ENCODE measurements around the gene ARNT2. TPM values are rescaled to one million over a fixed set of nuclear protein-coding genes. Genes with fewer than 3 reads are reported as not detected.

Gene ARNT2
- total RNA-seq, 5 donors from 2014 or later (not counting 1 experiment from before 2014, with no cell fraction given) = 0.18 TPM; not detected in 4

DNA sequence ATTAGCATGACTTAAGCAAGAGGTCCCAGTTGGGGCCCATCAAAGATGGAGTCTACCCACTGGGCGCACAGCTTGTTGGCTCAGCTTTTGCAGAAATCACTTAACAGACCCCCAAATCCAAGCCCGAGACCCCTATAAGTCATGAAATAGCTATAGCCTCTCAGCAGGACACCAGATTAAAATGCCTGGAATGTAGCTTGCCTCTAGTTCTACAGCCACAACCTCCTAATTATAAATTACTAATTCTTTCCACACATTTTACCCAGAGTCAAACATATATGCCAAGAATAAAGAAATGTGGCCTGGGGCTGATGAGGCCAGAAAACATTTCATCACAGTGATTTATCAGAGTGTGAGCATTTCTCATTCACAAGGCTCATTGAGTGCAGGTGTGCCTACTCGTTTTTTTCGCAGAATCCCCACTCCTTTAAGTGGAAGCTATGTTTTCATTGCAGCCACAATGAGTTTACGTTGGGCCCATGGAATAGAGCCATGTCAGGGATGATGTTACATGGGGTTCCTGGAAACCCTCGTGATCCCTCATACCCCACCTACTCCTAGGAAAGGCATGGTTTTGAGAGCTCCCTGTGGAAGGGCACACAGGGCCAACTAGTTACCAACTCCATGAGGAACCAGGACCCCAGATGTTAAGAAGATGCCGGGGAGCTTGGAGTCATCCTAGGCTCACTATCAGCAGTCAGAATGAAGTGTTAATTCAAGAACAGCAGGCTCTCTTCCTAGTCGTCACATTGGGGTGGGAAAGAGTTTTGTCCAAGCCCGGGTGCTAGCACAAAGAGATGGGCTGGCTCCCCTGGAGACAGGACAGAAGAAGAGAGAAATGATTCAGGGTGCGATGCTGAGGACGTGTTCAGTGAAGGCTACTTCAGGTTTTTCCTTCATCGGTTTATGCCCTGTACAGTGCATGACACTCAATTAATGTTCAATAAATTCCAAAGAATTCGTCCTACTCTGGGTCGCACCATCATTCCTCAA lies 200.7 kb downstream of the ARNT2 start:
- H3K27me3 ChIP-seq (replicated peaks in 1 of 2; ENCODE audit: control insufficient read depth in 2 of 2, extremely low read depth in 1 of 2, insufficient read depth in 2 of 2, low read length in 1 of 2) = peaks cover 0 to 18% of the 10 kb centered on the region in 2 experiments
- no peaks in the 10 kb centered on the region for H3K4me1 ChIP-seq (ENCODE audit: control insufficient read depth in 1 of 2, extremely low read depth in 1 of 2, insufficient read depth in 2 of 2, low read length in 2 of 2)
- no peak overlapping the region for H3K27ac ChIP-seq (ENCODE audit: low read length)
- no peak for ATAC-seq (replicated peaks in 1 of 4)
- peak in 1 of 35 experiments; percentile 3 for DNase-seq
- CTCF ChIA-PET = no interaction called here
- Mint-ChIP-seq H3K4me3 (no peak overlapping the region), H3K27me3 (peaks cover 11 to 19% of the 10 kb centered on the region in 2 donors), H3K4me1 (no peaks in the 10 kb centered on the region), H3K27ac (no peak overlapping the region), H3K9me3 (no peaks in the 10 kb centered on the region), H3K36me3 (no peaks in the 10 kb centered on the region)
- H3K9me3 ChIP-seq = no peaks in the 10 kb centered on the region
- 86% methylated on average over 7 of the region's 14 CpGs for WGBS (ENCODE audit: insufficient coverage)
- H3K4me3 ChIP-seq (ENCODE audit: control insufficient read depth in 1 of 2, extremely low read depth in 1 of 2, low read length in 1 of 2) = no peak overlapping the region
- no peaks in the 10 kb centered on the region for H3K36me3 ChIP-seq (ENCODE audit: control insufficient read depth in 2 of 2, extremely low read depth in 1 of 2, insufficient read depth in 1 of 2, low read length in 1 of 2)
- POLR2A ChIA-PET = no interaction called here

GRCh38 chr15:80605591-80606150 lies 201.5 kb downstream of the ARNT2 start:
- Histone ChIP-seq H3K36me3 (ENCODE audit: control insufficient read depth in 2 of 2, extremely low read depth in 1 of 2, insufficient read depth in 1 of 2, low read length in 1 of 2) (no peaks in the 10 kb centered on the region), H3K4me3 (ENCODE audit: control insufficient read depth in 1 of 2, extremely low read depth in 1 of 2, low read length in 1 of 2) (no peak overlapping the region), H3K9me3 (no peaks in the 10 kb centered on the region), H3K27ac (ENCODE audit: low read length) (no peak overlapping the region), H3K27me3 (replicated peaks in 1 of 2; ENCODE audit: control insufficient read depth in 2 of 2, extremely low read depth in 1 of 2, insufficient read depth in 2 of 2, low read length in 1 of 2) (peaks cover 0 to 18% of the 10 kb centered on the region in 2 experiments), H3K4me1 (ENCODE audit: control insufficient read depth in 1 of 2, extremely low read depth in 1 of 2, insufficient read depth in 2 of 2, low read length in 2 of 2) (no peaks in the 10 kb centered on the region)
- H3K27ac Mint-ChIP-seq = no peak overlapping the region
- ChIA-PET POLR2A (no interaction called here), CTCF (no interaction called here)
- ATAC-seq (replicated peaks in 1 of 4) = no peak
- peak in 1 of 35 experiments; percentile 2 for DNase-seq
- 82% methylated on average over 5 of the region's 6 CpGs for WGBS (ENCODE audit: insufficient coverage)
- peaks cover 7 to 12% of the 10 kb centered on the region in 2 donors for H3K27me3 Mint-ChIP-seq
- no peaks in the 10 kb centered on the region for H3K4me1 Mint-ChIP-seq
- H3K9me3 Mint-ChIP-seq = no peaks in the 10 kb centered on the region
- H3K36me3 Mint-ChIP-seq = no peaks in the 10 kb centered on the region
- no peak overlapping the region for H3K4me3 Mint-ChIP-seq

GRCh38 chr15:80606511-80607071 lies 202.4 kb downstream of the ARNT2 start:
- WGBS (ENCODE audit: insufficient coverage) = no CpG with 5 or more reads among the region's 4 CpGs
- no peaks in the 10 kb centered on the region for H3K36me3 Mint-ChIP-seq
- no peaks in the 10 kb centered on the region for H3K4me1 ChIP-seq (ENCODE audit: control insufficient read depth in 1 of 2, extremely low read depth in 1 of 2, insufficient read depth in 2 of 2, low read length in 2 of 2)
- DNase-seq (peak in 1 of 35 experiments; percentile 5), ATAC-seq (replicated peaks in 1 of 4) (no peak)
- H3K4me3 Mint-ChIP-seq = no peak overlapping the region
- peaks cover 6 to 12% of the 10 kb centered on the region in 2 donors for H3K27me3 Mint-ChIP-seq
- no peaks in the 10 kb centered on the region for H3K4me1 Mint-ChIP-seq
- ChIA-PET CTCF (no interaction called here), POLR2A (no interaction called here)
- H3K9me3 ChIP-seq = no peaks in the 10 kb centered on the region
- H3K27ac ChIP-seq (ENCODE audit: low read length) = no peak overlapping the region
- no peak overlapping the region for H3K4me3 ChIP-seq (ENCODE audit: control insufficient read depth in 1 of 2, extremely low read depth in 1 of 2, low read length in 1 of 2)
- H3K27ac Mint-ChIP-seq = no peak overlapping the region
- H3K27me3 ChIP-seq (replicated peaks in 1 of 2; ENCODE audit: control insufficient read depth in 2 of 2, extremely low read depth in 1 of 2, insufficient read depth in 2 of 2, low read length in 1 of 2) = peaks cover 0 to 21% of the 10 kb centered on the region in 2 experiments
- H3K9me3 Mint-ChIP-seq = no peaks in the 10 kb centered on the region
- H3K36me3 ChIP-seq (ENCODE audit: control insufficient read depth in 2 of 2, extremely low read depth in 1 of 2, insufficient read depth in 1 of 2, low read length in 1 of 2) = no peaks in the 10 kb centered on the region

GRCh38 chr15:80607287-80607980 lies 203.3 kb downstream of the ARNT2 start:
- Histone ChIP-seq H3K4me1 (ENCODE audit: control insufficient read depth in 1 of 2, extremely low read depth in 1 of 2, insufficient read depth in 2 of 2, low read length in 2 of 2) (no peaks in the 10 kb centered on the region), H3K36me3 (ENCODE audit: control insufficient read depth in 2 of 2, extremely low read depth in 1 of 2, insufficient read depth in 1 of 2, low read length in 1 of 2) (no peaks in the 10 kb centered on the region)
- POLR2A ChIA-PET = no interaction called here

DNA sequence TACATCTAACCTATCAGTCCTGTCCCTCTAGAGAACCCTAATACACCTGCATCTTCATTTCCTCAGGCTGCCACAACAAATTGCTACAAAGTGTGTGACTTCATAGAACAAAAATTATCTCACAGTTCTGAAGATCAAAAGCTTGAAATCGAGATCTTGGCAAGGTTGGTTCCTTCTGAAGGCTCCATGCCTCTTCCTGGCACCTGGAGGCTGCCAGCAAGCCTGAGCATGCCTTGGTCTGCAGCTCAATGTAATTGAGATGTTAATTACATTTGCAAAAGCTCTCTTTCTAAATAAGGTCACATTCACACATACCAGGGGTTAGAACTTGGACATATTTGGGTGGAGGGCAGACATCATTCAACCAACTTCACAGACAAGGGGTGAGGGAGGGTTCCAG lies 204.5 kb downstream of the ARNT2 start:
- H3K4me3 Mint-ChIP-seq = no peak overlapping the region
- no peaks in the 10 kb centered on the region for H3K9me3 ChIP-seq
- peaks cover 6 to 12% of the 10 kb centered on the region in 2 donors for H3K27me3 Mint-ChIP-seq
- peaks cover 0 to 24% of the 10 kb centered on the region in 2 experiments for H3K27me3 ChIP-seq (replicated peaks in 1 of 2; ENCODE audit: control insufficient read depth in 2 of 2, extremely low read depth in 1 of 2, insufficient read depth in 2 of 2, low read length in 1 of 2)
- no peaks in the 10 kb centered on the region for H3K4me1 Mint-ChIP-seq
- WGBS (ENCODE audit: insufficient coverage) = 25% methylated on average over 1 of the region's 1 CpG
- no peak overlapping the region for H3K27ac ChIP-seq (ENCODE audit: low read length)
- H3K36me3 Mint-ChIP-seq = no peaks in the 10 kb centered on the region
- no peaks in the 10 kb centered on the region for H3K9me3 Mint-ChIP-seq
- no peak for ATAC-seq (replicated peaks in 1 of 4)
- H3K36me3 ChIP-seq (ENCODE audit: control insufficient read depth in 2 of 2, extremely low read depth in 1 of 2, insufficient read depth in 1 of 2, low read length in 1 of 2) = no peaks in the 10 kb centered on the region
- ChIA-PET CTCF (no interaction called here), POLR2A (no interaction called here)
- H3K4me1 ChIP-seq (ENCODE audit: control insufficient read depth in 1 of 2, extremely low read depth in 1 of 2, insufficient read depth in 2 of 2, low read length in 2 of 2) = no peaks in the 10 kb centered on the region
- no peak overlapping the region for H3K27ac Mint-ChIP-seq
- no peak overlapping the region for H3K4me3 ChIP-seq (ENCODE audit: control insufficient read depth in 1 of 2, extremely low read depth in 1 of 2, low read length in 1 of 2)
- DNase-seq = no peak

More at GRCh38 chr15:80607287-80607980, 203.3 kb downstream of the ARNT2 start:
- DNase-seq (no peak), ATAC-seq (replicated peaks in 1 of 4) (no peak)
- Mint-ChIP-seq H3K4me1 (no peaks in the 10 kb centered on the region), H3K4me3 (no peak overlapping the region), H3K9me3 (no peaks in the 10 kb centered on the region), H3K27ac (no peak overlapping the region), H3K27me3 (peaks cover 6 to 12% of the 10 kb centered on the region in 2 donors), H3K36me3 (no peaks in the 10 kb centered on the region)
- H3K4me3 ChIP-seq (ENCODE audit: control insufficient read depth in 1 of 2, extremely low read depth in 1 of 2, low read length in 1 of 2) = no peak overlapping the region
- CTCF ChIA-PET = no interaction called here
- no peaks in the 10 kb centered on the region for H3K9me3 ChIP-seq
- WGBS (ENCODE audit: insufficient coverage) = 82% methylated on average over 4 of the region's 4 CpGs
- H3K27me3 ChIP-seq (replicated peaks in 1 of 2; ENCODE audit: control insufficient read depth in 2 of 2, extremely low read depth in 1 of 2, insufficient read depth in 2 of 2, low read length in 1 of 2) = peaks cover 0 to 25% of the 10 kb centered on the region in 2 experiments
- no peak overlapping the region for H3K27ac ChIP-seq (ENCODE audit: low read length)

DNA sequence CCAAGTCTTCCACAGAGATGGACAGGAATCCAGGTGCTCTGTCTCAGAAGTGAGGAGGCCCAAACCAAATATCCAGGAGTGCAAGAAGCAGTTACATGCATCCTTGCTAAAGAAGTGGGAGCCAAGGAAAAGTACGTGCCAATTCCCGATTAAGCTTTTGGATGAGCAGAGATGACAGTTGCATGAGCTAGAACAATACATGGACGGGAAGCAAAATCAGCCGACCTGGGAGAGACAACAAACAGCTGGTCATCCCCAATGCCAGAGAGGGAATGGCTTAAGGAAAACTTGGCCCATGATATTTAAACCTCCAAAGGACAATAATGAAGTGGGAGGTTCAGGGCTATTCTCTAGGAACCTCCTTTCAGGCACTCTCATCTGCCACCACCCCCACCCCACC lies 204.9 kb downstream of the ARNT2 start:
- no peak for ATAC-seq (replicated peaks in 1 of 4)

More for the DNA sequence above, 204.9 kb downstream of the ARNT2 start:
- DNase-seq = no peak
- ChIA-PET POLR2A (no interaction called here), CTCF (no interaction called here)
- Mint-ChIP-seq H3K27me3 (peaks cover 8 to 10% of the 10 kb centered on the region in 2 donors), H3K9me3 (no peaks in the 10 kb centered on the region), H3K27ac (no peak overlapping the region), H3K4me3 (no peak overlapping the region), H3K4me1 (no peaks in the 10 kb centered on the region), H3K36me3 (no peaks in the 10 kb centered on the region)
- no peak overlapping the region for H3K4me3 ChIP-seq (ENCODE audit: control insufficient read depth in 1 of 2, extremely low read depth in 1 of 2, low read length in 1 of 2)
- no peak overlapping the region for H3K27ac ChIP-seq (ENCODE audit: low read length)
- WGBS (ENCODE audit: insufficient coverage) = 93% methylated on average over 4 of the region's 4 CpGs
- H3K36me3 ChIP-seq (ENCODE audit: control insufficient read depth in 2 of 2, extremely low read depth in 1 of 2, insufficient read depth in 1 of 2, low read length in 1 of 2) = no peaks in the 10 kb centered on the region
- H3K27me3 ChIP-seq (replicated peaks in 1 of 2; ENCODE audit: control insufficient read depth in 2 of 2, extremely low read depth in 1 of 2, insufficient read depth in 2 of 2, low read length in 1 of 2) = peaks cover 0 to 24% of the 10 kb centered on the region in 2 experiments
- H3K4me1 ChIP-seq (ENCODE audit: control insufficient read depth in 1 of 2, extremely low read depth in 1 of 2, insufficient read depth in 2 of 2, low read length in 2 of 2) = no peaks in the 10 kb centered on the region
- no peaks in the 10 kb centered on the region for H3K9me3 ChIP-seq
